SU-DHL-6 (cell line): ENCODE results near the gene UBTFL1.

Source experiments
- H2AFZ ChIP-seq: fragments of 200-600 bp; sonication (generic); 2 replicates; pipeline ENCODE4 v1.6.1; 2014; ENCODE audit warnings: low read depth, mild to moderate bottlenecking, moderate library complexity, mixed read lengths, antibody characterized with exemption, low read length; ENCODE audit not compliant: severe bottlenecking
- H3F3A ChIP-seq: fragments of 200-600 bp; shearing (Covaris generic); 2 replicates; pipeline ENCODE4 v1.6.0; 2016; ENCODE audit warnings: antibody characterized with exemption, mild to moderate bottlenecking; ENCODE audit not compliant: insufficient read depth
- H3K27ac ChIP-seq: fragments of 200-600 bp; sonication (generic); 2 replicates; pipeline ENCODE4 v1.5.1; 2016; ENCODE audit warnings: low read depth, mild to moderate bottlenecking, low read length, moderate library complexity, mixed read lengths
- H3K27me3 ChIP-seq: fragments of 200-600 bp; sonication (generic), shearing (Covaris generic); 2 replicates; pipeline ENCODE4 v1.6.0; 2014; ENCODE audit warnings: mild to moderate bottlenecking, low read length
- H3K36me3 ChIP-seq: fragments of 200-600 bp; sonication (generic); 2 replicates; pipeline ENCODE4 v1.6.1; 2014; ENCODE audit warnings: mild to moderate bottlenecking, low read length, mixed read lengths
- H3K4me2 ChIP-seq: fragments of 300-600, 200-600 bp; shearing (Covaris generic), sonication (generic); 2 replicates; pipeline ENCODE4 v1.6.0; 2014; ENCODE audit warnings: low read length, low read depth, mild to moderate bottlenecking; ENCODE audit not compliant: poor library complexity, severe bottlenecking
- H3K4me3 ChIP-seq: fragments of 200-600 bp; sonication (generic); 2 replicates; pipeline ENCODE4 v1.5.1; 2014; ENCODE audit warnings: antibody characterized with exemption, low read length, mild to moderate bottlenecking, mixed read lengths; ENCODE audit not compliant: insufficient read depth, poor library complexity, severe bottlenecking
- H3K79me2 ChIP-seq: fragments of 200-600 bp; sonication (generic); 2 replicates; pipeline ENCODE4 v1.6.1; 2014; ENCODE audit warnings: mild to moderate bottlenecking, low read length, moderate library complexity; ENCODE audit not compliant: insufficient read depth
- H3K9ac ChIP-seq: fragments of 200-600 bp; sonication (generic); 2 replicates; pipeline ENCODE4 v1.7.0; 2014; ENCODE audit warnings: mild to moderate bottlenecking, low read length
- H3K9me2 ChIP-seq: fragments of 200-600 bp; sonication (generic); replicated peaks from 2 replicates; pipeline ENCODE4 v1.6.1; 2014; ENCODE audit warnings: low read length; ENCODE audit not compliant: insufficient read depth
- H3K9me3 ChIP-seq: fragments of 200-600 bp; sonication (generic); 2 replicates; pipeline ENCODE4 v1.6.1; 2014; ENCODE audit warnings: low read length, mixed read lengths; ENCODE audit not compliant: insufficient read depth
- H4K20me1 ChIP-seq: fragments of 200-600 bp; sonication (generic); 2 replicates; pipeline ENCODE4 v1.6.1; 2014; ENCODE audit warnings: low read depth, mild to moderate bottlenecking, antibody characterized with exemption, low read length, moderate library complexity, mixed read lengths
- CTCF ChIP-seq: fragments of 200-600 bp; sonication (generic); IDR thresholded peaks from one replicate; pipeline ENCODE4 v1.5.1; 2017; ENCODE audit warnings: antibody characterized with exemption, mild to moderate bottlenecking, low read length, moderate library complexity; ENCODE audit not compliant: insufficient read depth, poor library complexity, severe bottlenecking
- EZH2phosphoT487 ChIP-seq: fragments of 200-600 bp; sonication (generic), shearing (Covaris generic); conservative IDR thresholded peaks from 2 replicates; pipeline ENCODE4 v1.6.1; 2018; ENCODE audit warnings: mild to moderate bottlenecking, antibody characterized with exemption, low read length, moderate library complexity, mixed read lengths

UBTFL1 gene

DNA sequence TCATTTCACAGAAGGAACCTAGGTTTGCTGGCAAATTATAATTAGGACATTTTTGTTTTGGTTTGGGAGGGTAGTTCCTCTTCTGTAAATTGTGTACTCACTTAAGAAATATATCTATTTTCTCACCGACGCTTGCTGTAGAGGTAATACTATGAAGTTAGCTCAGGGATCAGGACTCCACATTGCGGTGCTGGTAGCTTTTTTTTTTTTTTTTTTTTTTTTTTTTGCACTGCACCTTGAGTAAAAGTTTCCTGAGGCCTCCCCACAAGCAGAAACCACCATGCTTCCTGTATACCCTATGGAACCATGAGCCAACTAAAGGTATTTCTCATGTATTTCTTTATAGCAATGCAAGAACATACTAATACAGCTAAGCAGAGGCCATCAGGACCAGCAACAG lies 14.7 kb downstream of the UBTFL1 start:
- Histone ChIP-seq H3K27ac (no peak overlapping the region), H4K20me1 (no peaks in the 10 kb centered on the region), H2AFZ (no peak overlapping the region), H3K4me2 (no peak overlapping the region), H3K79me2 (no peaks in the 10 kb centered on the region), H3K9ac (no peak overlapping the region), H3K9me2 (no peaks in the 10 kb centered on the region; the same call in 1 of the 2 replicates), H3K27me3 (no peaks in the 10 kb centered on the region), H3K9me3 (no peaks in the 10 kb centered on the region), H3F3A (no peaks in the 10 kb centered on the region), H3K36me3 (no peaks in the 10 kb centered on the region), H3K4me3 (no peak overlapping the region)
- TF ChIP-seq EZH2phosphoT487 (no peak), CTCF (no peak)

DNA sequence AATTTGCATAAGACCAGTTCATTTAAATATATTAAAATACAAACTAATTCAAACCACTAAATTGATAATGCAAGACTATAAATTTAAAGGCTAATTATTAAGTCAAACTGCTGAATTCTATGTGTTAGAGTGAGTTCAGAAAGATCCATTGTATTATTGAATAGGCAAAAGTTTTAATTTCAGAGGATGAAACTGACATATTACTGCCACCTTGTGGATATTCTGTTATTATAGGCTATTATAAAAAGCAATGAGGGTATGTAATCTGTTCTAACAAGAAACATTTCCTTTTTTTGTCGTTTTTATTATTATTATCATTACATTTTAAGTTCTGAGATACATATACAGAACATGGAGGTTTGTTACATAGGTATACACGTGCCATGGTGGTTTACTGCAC lies 27.8 kb downstream of the UBTFL1 start:
- Histone ChIP-seq H3K9ac (no peak overlapping the region), H3K9me2 (no peaks in the 10 kb centered on the region), H3K27ac (no peak overlapping the region), H3K9me3 (no peaks in the 10 kb centered on the region), H3K27me3 (no peaks in the 10 kb centered on the region), H2AFZ (no peak overlapping the region), H4K20me1 (no peaks in the 10 kb centered on the region), H3K4me3 (no peak overlapping the region), H3K4me2 (no peak overlapping the region), H3K36me3 (no peaks in the 10 kb centered on the region), H3F3A (no peaks in the 10 kb centered on the region), H3K79me2 (no peaks in the 10 kb centered on the region)
- TF ChIP-seq CTCF (peak; percentile 24), EZH2phosphoT487 (no peak)

DNA sequence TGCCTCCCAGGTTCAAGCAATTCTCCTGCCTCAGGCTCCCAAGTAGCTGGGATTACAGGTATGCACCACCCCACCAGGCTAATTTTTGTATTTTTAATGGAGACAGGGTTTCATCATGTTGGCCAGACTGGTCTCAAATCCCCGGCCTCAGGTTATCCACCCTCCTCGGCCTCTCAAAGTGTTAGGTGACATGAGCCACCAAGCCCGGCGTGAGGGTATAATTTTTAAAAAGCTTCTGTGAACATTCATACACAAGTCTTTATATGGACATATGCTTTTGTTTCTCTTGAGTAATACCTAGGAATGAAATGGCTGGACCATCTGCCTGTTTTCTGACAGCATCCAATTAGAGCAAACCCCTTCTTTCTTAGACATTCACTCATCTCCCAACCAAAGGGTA lies 34.4 kb downstream of the UBTFL1 start:
- TF ChIP-seq CTCF: no peak
- no peak for TF ChIP-seq EZH2phosphoT487
- no peaks in the 10 kb centered on the region for H4K20me1 ChIP-seq
- no peak overlapping the region for H3K4me2 ChIP-seq
- H3K9ac ChIP-seq: no peak overlapping the region
- no peak overlapping the region for H2AFZ ChIP-seq
- H3F3A ChIP-seq: no peaks in the 10 kb centered on the region
- H3K36me3 ChIP-seq: no peaks in the 10 kb centered on the region
- H3K27ac ChIP-seq: no peak overlapping the region
- no peak overlapping the region for H3K4me3 ChIP-seq
- no peaks in the 10 kb centered on the region for H3K9me2 ChIP-seq
- H3K27me3 ChIP-seq: no peaks in the 10 kb centered on the region
- H3K9me3 ChIP-seq: no peaks in the 10 kb centered on the region
- H3K79me2 ChIP-seq: no peaks in the 10 kb centered on the region
